GM23338 (cell line): ENCODE data around the gene ALDH9A1. TPM values are rescaled to one million over a fixed set of nuclear protein-coding genes. Genes with fewer than 3 reads are reported as not detected.
A peak's percentile ranks its signal among the peaks of the same experiment; 100 is the strongest.

Experiments used
- ATAC-seq: fragments of 200-7000 bp; cut with Tn5 transposase; 3 replicates; pipeline ENCODE4 v1.9.1; 2020
- DNase-seq: peaks from one replicate; pipeline ENCODE4 v3.0.0-alpha.2; 2015; ENCODE audit warnings: low spot score
- H2AFZ ChIP-seq: fragments of 200-600 bp; sonication (generic); 2 replicates; pipeline ENCODE4 v1.8.0; 2016; ENCODE audit warnings: antibody characterized with exemption, mild to moderate bottlenecking, moderate library complexity
- H3F3A ChIP-seq: fragments of 200-600 bp; sonication (generic); replicated peaks from 2 replicates; pipeline ENCODE4 v1.8.0; 2017; ENCODE audit warnings: antibody characterized with exemption, mixed run types, low read depth
- H3K27ac ChIP-seq: fragments of 200-600 bp; sonication (generic); 2 replicates; pipeline ENCODE4 v1.6.1; 2016; ENCODE audit warnings: low read depth
- H3K27me3 ChIP-seq: fragments of 200-600 bp; sonication (generic); 2 replicates; pipeline ENCODE4 v1.8.0; 2016; ENCODE audit warnings: mild to moderate bottlenecking, mixed run types, moderate library complexity; ENCODE audit not compliant: insufficient read depth
- H3K36me3 ChIP-seq: fragments of 200-600 bp; sonication (generic); 2 replicates; pipeline ENCODE4 v1.8.0; 2016; ENCODE audit warnings: mild to moderate bottlenecking; ENCODE audit not compliant: insufficient read depth
- H3K4me1 ChIP-seq: fragments of 200-600 bp; sonication (generic); 2 replicates; pipeline ENCODE4 v1.8.0; 2016; ENCODE audit warnings: mild to moderate bottlenecking, moderate library complexity; ENCODE audit not compliant: insufficient read depth
- H3K4me2 ChIP-seq: fragments of 200-600 bp; sonication (generic); 2 replicates; pipeline ENCODE4 v1.7.1; 2017; ENCODE audit warnings: mixed run types
- H3K4me3 ChIP-seq: fragments of 200-600 bp; sonication (generic); 2 replicates; pipeline ENCODE4 v1.6.1; 2016; ENCODE audit warnings: mixed run types
- H3K79me2 ChIP-seq: fragments of 200-600 bp; sonication (generic); replicated peaks from 2 replicates; pipeline ENCODE4 v1.8.0; 2017; ENCODE audit warnings: mild to moderate bottlenecking; ENCODE audit not compliant: insufficient read depth
- H3K9me2 ChIP-seq: fragments of 200-600 bp; sonication (generic); 2 replicates; pipeline ENCODE4 v1.8.0; 2017; ENCODE audit not compliant: insufficient read depth
- H4K20me1 ChIP-seq: fragments of 200-600 bp; sonication (generic); replicated peaks from 2 replicates; pipeline ENCODE4 v1.8.0; 2017; ENCODE audit warnings: mild to moderate bottlenecking; ENCODE audit not compliant: insufficient read depth
- H3K27ac Mint-ChIP-seq: 2 replicates; pipeline ENCODE4 v1.8.0; 2020; ENCODE audit warnings: inconsistent platforms, mild to moderate bottlenecking, moderate library complexity, mixed read lengths
- H3K27me3 Mint-ChIP-seq: 3 replicates; pipeline ENCODE4 v1.8.0; 2022; ENCODE audit warnings: low read depth, mild to moderate bottlenecking, moderate library complexity, mixed read lengths, inconsistent platforms; ENCODE audit not compliant: insufficient read depth, poor library complexity
- H3K36me3 Mint-ChIP-seq: 3 replicates; pipeline ENCODE4 v1.8.0; 2021; ENCODE audit warnings: low read depth, mild to moderate bottlenecking, inconsistent platforms, moderate library complexity, mixed read lengths
- H3K4me1 Mint-ChIP-seq: 3 replicates; pipeline ENCODE4 v1.8.0; 2020; ENCODE audit warnings: mild to moderate bottlenecking, inconsistent platforms, mixed read lengths
- H3K4me3 Mint-ChIP-seq: 3 replicates; pipeline ENCODE4 v1.8.0; 2021; ENCODE audit warnings: moderate library complexity, mild to moderate bottlenecking, inconsistent platforms, mixed read lengths
- H3K9me3 Mint-ChIP-seq: 3 replicates; pipeline ENCODE4 v1.8.0; 2020; ENCODE audit warnings: moderate library complexity, mild to moderate bottlenecking, inconsistent platforms, mixed read lengths
- EZH2 ChIP-seq: fragments of 200-600 bp; sonication (generic); IDR thresholded peaks from one replicate; pipeline ENCODE4 v1.8.0; 2017; ENCODE audit warnings: antibody characterized with exemption, mild to moderate bottlenecking, low read depth; ENCODE audit not compliant: unreplicated experiment
- NANOG ChIP-seq: IDR thresholded peaks from 2 replicates; pipeline ENCODE4 v1.6.1; 2016; ENCODE audit warnings: antibody characterized with exemption, borderline replicate concordance
- POLR2AphosphoS5 ChIP-seq: IDR thresholded peaks from 2 replicates; pipeline ENCODE4 v1.6.1; 2016; ENCODE audit warnings: antibody characterized with exemption, low read depth
- STAT1 ChIP-seq: IDR thresholded peaks from one replicate; pipeline ENCODE4 v1.6.1; 2016; ENCODE audit warnings: antibody characterized with exemption; ENCODE audit not compliant: unreplicated experiment
- ZNF114 ChIP-seq: fragments of 250-450 bp; sonication (Bioruptor Pico); IDR thresholded peaks from 2 replicates; pipeline ENCODE4 v1.5.0; 2020; ENCODE audit warnings: mild to moderate bottlenecking, moderate library complexity
- polyA plus RNA-seq: library from polyadenylated mRNA; unstranded; fragments of >200 nt; fragmentation: Nextera tagmentation; extraction: Ambion mirVana; gene quantifications from 2 replicates; pipeline ENCODE4 v1.2.1, GENCODE V29; 2016
- total RNA-seq: library from RNA; depleted of rRNA; stranded (reverse); fragments of >200 nt; shearing (Covaris generic); gene quantifications from 2 replicates; pipeline ENCODE4 v1.2.3, GENCODE V29; 2014
- TF ChIP-seq, protein P1 (sequence below): IDR thresholded peaks from 2 replicates; pipeline ENCODE4 v1.6.1; 2016; ENCODE audit warnings: antibody characterized with exemption
- TF ChIP-seq, protein P2 (sequence below): fragments of 250-450 bp; sonication (Bioruptor Pico); IDR thresholded peaks from 2 replicates; pipeline ENCODE4 v1.5.0; 2020; ENCODE audit warnings: mild to moderate bottlenecking, moderate library complexity
- TF ChIP-seq, protein P3 (sequence below): IDR thresholded peaks from one replicate; pipeline ENCODE4 v1.6.1; 2018; ENCODE audit warnings: antibody characterized with exemption; ENCODE audit not compliant: unreplicated experiment

ALDH9A1 gene
- total and polyA plus RNA-seq, 2 experiments from 2014 or later: 50.6 to 59.2 TPM

DNA sequence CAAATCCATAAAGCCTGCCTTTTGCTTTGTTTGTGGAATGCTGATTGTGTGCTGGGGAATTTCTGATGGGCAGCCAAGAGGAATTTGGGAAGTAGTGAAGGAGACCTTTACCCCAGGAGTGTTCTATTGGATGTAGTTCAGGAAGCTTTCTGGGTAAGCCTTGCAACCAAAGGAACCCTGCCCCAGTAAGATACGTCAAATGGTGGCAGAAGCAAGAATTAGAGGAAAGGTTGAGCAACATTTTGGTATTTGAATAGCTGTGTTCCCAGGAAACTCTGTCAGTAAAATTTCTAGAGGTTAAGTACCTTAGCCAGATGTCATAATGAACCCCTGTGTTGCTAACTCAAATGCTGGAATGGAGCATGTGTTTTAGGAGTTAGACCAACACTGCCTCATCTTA lies 60.9 kb downstream of the ALDH9A1 start (continued):
- TF ChIP-seq, protein P1, sequence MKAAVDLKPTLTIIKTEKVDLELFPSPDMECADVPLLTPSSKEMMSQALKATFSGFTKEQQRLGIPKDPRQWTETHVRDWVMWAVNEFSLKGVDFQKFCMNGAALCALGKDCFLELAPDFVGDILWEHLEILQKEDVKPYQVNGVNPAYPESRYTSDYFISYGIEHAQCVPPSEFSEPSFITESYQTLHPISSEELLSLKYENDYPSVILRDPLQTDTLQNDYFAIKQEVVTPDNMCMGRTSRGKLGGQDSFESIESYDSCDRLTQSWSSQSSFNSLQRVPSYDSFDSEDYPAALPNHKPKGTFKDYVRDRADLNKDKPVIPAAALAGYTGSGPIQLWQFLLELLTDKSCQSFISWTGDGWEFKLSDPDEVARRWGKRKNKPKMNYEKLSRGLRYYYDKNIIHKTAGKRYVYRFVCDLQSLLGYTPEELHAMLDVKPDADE: no peak

DNA sequence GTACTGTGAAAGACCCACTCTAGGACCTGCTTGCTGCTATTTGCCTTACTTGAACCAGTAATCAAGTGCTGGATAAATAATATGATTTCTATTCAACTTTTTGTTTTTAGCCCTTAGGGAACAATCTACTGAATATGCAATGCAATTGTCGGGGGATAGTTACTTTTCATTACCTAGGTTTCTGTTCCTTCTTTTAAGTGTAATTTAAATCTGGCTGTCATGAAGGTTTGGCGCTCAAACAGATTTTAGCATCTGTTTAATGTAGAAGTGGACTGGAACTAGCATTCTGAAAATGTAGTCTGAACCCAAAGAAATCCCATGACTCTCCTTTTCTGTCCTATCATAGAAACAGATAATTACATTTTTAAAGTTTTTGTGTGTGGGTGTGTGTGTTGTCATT lies 62.5 kb downstream of the ALDH9A1 start:
- H3K9me3 Mint-ChIP-seq: no peaks in the 10 kb centered on the region
- TF ChIP-seq, protein P2, sequence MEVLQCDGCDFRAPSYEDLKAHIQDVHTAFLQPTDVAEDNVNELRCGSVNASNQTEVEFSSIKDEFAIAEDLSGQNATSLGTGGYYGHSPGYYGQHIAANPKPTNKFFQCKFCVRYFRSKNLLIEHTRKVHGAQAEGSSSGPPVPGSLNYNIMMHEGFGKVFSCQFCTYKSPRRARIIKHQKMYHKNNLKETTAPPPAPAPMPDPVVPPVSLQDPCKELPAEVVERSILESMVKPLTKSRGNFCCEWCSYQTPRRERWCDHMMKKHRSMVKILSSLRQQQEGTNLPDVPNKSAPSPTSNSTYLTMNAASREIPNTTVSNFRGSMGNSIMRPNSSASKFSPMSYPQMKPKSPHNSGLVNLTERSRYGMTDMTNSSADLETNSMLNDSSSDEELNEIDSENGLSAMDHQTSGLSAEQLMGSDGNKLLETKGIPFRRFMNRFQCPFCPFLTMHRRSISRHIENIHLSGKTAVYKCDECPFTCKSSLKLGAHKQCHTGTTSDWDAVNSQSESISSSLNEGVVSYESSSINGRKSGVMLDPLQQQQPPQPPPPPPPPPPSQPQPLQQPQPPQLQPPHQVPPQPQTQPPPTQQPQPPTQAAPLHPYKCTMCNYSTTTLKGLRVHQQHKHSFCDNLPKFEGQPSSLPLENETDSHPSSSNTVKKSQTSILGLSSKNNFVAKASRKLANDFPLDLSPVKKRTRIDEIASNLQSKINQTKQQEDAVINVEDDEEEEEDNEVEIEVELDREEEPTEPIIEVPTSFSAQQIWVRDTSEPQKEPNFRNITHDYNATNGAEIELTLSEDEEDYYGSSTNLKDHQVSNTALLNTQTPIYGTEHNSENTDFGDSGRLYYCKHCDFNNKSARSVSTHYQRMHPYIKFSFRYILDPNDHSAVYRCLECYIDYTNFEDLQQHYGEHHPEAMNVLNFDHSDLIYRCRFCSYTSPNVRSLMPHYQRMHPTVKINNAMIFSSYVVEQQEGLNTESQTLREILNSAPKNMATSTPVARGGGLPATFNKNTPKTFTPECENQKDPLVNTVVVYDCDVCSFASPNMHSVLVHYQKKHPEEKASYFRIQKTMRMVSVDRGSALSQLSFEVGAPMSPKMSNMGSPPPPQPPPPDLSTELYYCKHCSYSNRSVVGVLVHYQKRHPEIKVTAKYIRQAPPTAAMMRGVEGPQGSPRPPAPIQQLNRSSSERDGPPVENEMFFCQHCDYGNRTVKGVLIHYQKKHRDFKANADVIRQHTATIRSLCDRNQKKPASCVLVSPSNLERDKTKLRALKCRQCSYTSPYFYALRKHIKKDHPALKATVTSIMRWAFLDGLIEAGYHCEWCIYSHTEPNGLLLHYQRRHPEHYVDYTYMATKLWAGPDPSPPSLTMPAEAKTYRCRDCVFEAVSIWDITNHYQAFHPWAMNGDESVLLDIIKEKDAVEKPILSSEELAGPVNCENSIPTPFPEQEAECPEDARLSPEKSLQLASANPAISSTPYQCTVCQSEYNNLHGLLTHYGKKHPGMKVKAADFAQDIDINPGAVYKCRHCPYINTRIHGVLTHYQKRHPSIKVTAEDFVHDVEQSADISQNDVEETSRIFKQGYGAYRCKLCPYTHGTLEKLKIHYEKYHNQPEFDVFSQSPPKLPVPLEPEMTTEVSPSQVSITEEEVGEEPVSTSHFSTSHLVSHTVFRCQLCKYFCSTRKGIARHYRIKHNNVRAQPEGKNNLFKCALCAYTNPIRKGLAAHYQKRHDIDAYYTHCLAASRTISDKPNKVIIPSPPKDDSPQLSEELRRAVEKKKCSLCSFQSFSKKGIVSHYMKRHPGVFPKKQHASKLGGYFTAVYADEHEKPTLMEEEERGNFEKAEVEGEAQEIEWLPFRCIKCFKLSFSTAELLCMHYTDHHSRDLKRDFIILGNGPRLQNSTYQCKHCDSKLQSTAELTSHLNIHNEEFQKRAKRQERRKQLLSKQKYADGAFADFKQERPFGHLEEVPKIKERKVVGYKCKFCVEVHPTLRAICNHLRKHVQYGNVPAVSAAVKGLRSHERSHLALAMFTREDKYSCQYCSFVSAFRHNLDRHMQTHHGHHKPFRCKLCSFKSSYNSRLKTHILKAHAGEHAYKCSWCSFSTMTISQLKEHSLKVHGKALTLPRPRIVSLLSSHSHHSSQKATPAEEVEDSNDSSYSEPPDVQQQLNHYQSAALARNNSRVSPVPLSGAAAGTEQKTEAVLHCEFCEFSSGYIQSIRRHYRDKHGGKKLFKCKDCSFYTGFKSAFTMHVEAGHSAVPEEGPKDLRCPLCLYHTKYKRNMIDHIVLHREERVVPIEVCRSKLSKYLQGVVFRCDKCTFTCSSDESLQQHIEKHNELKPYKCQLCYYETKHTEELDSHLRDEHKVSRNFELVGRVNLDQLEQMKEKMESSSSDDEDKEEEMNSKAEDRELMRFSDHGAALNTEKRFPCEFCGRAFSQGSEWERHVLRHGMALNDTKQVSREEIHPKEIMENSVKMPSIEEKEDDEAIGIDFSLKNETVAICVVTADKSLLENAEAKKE (CRISPR knock-in tag): no peak
- TF ChIP-seq NANOG (no peak), EZH2 (no peak), STAT1 (no peak), POLR2AphosphoS5 (no peak), ZNF114 (CRISPR knock-in tag) (no peak)
- TF ChIP-seq, protein P3, sequence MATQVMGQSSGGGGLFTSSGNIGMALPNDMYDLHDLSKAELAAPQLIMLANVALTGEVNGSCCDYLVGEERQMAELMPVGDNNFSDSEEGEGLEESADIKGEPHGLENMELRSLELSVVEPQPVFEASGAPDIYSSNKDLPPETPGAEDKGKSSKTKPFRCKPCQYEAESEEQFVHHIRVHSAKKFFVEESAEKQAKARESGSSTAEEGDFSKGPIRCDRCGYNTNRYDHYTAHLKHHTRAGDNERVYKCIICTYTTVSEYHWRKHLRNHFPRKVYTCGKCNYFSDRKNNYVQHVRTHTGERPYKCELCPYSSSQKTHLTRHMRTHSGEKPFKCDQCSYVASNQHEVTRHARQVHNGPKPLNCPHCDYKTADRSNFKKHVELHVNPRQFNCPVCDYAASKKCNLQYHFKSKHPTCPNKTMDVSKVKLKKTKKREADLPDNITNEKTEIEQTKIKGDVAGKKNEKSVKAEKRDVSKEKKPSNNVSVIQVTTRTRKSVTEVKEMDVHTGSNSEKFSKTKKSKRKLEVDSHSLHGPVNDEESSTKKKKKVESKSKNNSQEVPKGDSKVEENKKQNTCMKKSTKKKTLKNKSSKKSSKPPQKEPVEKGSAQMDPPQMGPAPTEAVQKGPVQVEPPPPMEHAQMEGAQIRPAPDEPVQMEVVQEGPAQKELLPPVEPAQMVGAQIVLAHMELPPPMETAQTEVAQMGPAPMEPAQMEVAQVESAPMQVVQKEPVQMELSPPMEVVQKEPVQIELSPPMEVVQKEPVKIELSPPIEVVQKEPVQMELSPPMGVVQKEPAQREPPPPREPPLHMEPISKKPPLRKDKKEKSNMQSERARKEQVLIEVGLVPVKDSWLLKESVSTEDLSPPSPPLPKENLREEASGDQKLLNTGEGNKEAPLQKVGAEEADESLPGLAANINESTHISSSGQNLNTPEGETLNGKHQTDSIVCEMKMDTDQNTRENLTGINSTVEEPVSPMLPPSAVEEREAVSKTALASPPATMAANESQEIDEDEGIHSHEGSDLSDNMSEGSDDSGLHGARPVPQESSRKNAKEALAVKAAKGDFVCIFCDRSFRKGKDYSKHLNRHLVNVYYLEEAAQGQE: no peak
- no peaks in the 10 kb centered on the region for H3F3A ChIP-seq
- H3K27ac ChIP-seq: no peak overlapping the region
- peaks cover 5% of the 10 kb centered on the region; the same call in 1 of the 2 replicates for H3K36me3 ChIP-seq
- H3K27ac Mint-ChIP-seq: peak overlapping the region; percentile 28; the same call in 1 of the 2 replicates
- no peak overlapping the region for H3K4me3 ChIP-seq
- no peaks in the 10 kb centered on the region for H3K27me3 ChIP-seq
- no peak overlapping the region for H3K4me3 Mint-ChIP-seq
- H3K36me3 Mint-ChIP-seq: no peaks in the 10 kb centered on the region
- no peak overlapping the region for H2AFZ ChIP-seq
- ATAC-seq (no peak), DNase-seq (no peak)
- peaks cover 76% of the 10 kb centered on the region for H3K79me2 ChIP-seq
- peaks cover 12% of the 10 kb centered on the region; the same call in 1 of the 2 replicates for H4K20me1 ChIP-seq
- H3K4me1 Mint-ChIP-seq: peaks cover 37% of the 10 kb centered on the region
- H3K9me2 ChIP-seq: no peaks in the 10 kb centered on the region
- H3K4me1 ChIP-seq: peaks cover 36% of the 10 kb centered on the region
- peaks cover 10% of the 10 kb centered on the region for H3K27me3 Mint-ChIP-seq
- H3K4me2 ChIP-seq: no peak overlapping the region
